Uterus (tissue), 4 donors: Measurements from ENCODE around the gene NMNAT2. TPM values are rescaled to one million over a fixed set of nuclear protein-coding genes. Genes with fewer than 3 reads are reported as not detected.

ENCODE experiments used
- DNase-seq, 2 donors: peaks; one replicate each; pipeline ENCODE4 v3.0.0-alpha.2; 2019 to 2020
- H3K27ac ChIP-seq, 2 donors: fragments of 200-600 bp; sonication (generic); 1 replicate in 1 of 2; 2 replicates in 1 of 2; pipeline ENCODE4 v1.5.1; 2016 to 2018
- H3K27me3 ChIP-seq, 2 donors: fragments of 200-600 bp; sonication (generic); one replicate each; pipeline ENCODE4 v1.5.1; 2018 to 2019; ENCODE audit warnings: control low read depth in 1 of 2
- H3K36me3 ChIP-seq, 2 donors: fragments of 200-600 bp; sonication (generic); one replicate each; pipeline ENCODE4 v1.5.1; 2019; ENCODE audit warnings: control low read depth in 1 of 2
- H3K4me1 ChIP-seq, 2 donors: fragments of 200-600 bp; sonication (generic); one replicate each; pipeline ENCODE4 v1.5.1; 2018 to 2019; ENCODE audit warnings: control low read depth in 1 of 2
- H3K4me3 ChIP-seq, 2 donors: fragments of 200-600 bp; sonication (generic); 1 replicate in 1 of 2; 2 replicates in 1 of 2; pipeline ENCODE4 v1.5.1; 2018 to 2019; ENCODE audit warnings: mild to moderate bottlenecking in 1 of 2
- H3K9me3 ChIP-seq, 2 donors: fragments of 200-600 bp; sonication (generic); one replicate each; pipeline ENCODE4 v1.5.1; 2019; ENCODE audit warnings: control low read depth in 1 of 2
- CTCF ChIP-seq, 4 experiments: fragments of 200-600 bp in 2 of 4; fragments of 450-650 bp in 2 of 4; sonication (generic) in 2 of 4; IDR thresholded peaks; one replicate each; pipeline ENCODE4 v1.5.1; 2016 to 2019; ENCODE audit warnings: antibody characterized with exemption in 4 of 4, mild to moderate bottlenecking in 2 of 4, moderate library complexity in 1 of 4
- POLR2A ChIP-seq, 2 donors: fragments of 450-650 bp; IDR thresholded peaks; one replicate each; pipeline ENCODE4 v1.6.1; 2016; ENCODE audit warnings: antibody characterized with exemption in 2 of 2, mild to moderate bottlenecking in 1 of 2, moderate library complexity in 1 of 2
- intact Hi-C: fragments of 100-400 bp; cut with DNase I; formaldehyde crosslinking; loops from one replicate; pipeline ENCODE4 v1.15.1; 2023; ENCODE audit warnings: low total_unique reads
- total RNA-seq, 4 donors: library from RNA; depleted of rRNA in 3 of 4; stranded (reverse); fragments of >200 nt in 3 of 4; gene quantifications; one replicate each; pipeline versions ENCODE4 v1.1.0 to v1.2.4, GENCODE V29; 2014 to 2023
- donor health status: DM: yes; HTN: yes; CAD: no.

Gene NMNAT2
- total RNA-seq, 4 donors from 2014 or later = 0.85 to 2.8 (median 1.5) TPM; not detected in 1

- H3K36me3 ChIP-seq = no peaks in the 10 kb centered on the region
- H3K27me3 ChIP-seq = no peaks in the 10 kb centered on the region
- peaks cover 0 to 4% of the 10 kb centered on the region in 2 donors for H3K4me1 ChIP-seq
- no peak for DNase-seq
- no peaks in the 10 kb centered on the region for H3K9me3 ChIP-seq
- intact Hi-C loops = loop anchor here (5.0 kb wide), 1 partner anchor 33 kb away; no protein-coding TSS in a partner anchor
- no peak overlapping the region for H3K4me3 ChIP-seq
- TF ChIP-seq POLR2A (IDR thresholded peaks at IDR 0.05) (no peak), CTCF (IDR thresholded peaks at IDR 0.05) (no peak)
- peak overlapping the region in 1 of 2 donors; percentile 82 for H3K27ac ChIP-seq
Measured at GRCh38 chr1:183284086-183284485, 134.1 kb downstream of the NMNAT2 start.

- H3K27ac ChIP-seq = peak overlapping the region; percentile 77 to 82
- H3K27me3 ChIP-seq = no peaks in the 10 kb centered on the region
- H3K4me3 ChIP-seq = no peak overlapping the region
- H3K4me1 ChIP-seq = peaks cover 0 to 4% of the 10 kb centered on the region in 2 donors
- H3K36me3 ChIP-seq = no peaks in the 10 kb centered on the region
- no peak for DNase-seq
- intact Hi-C loops = loop anchor here (5.0 kb wide), 1 partner anchor 34 kb away; no protein-coding TSS in a partner anchor
- no peaks in the 10 kb centered on the region for H3K9me3 ChIP-seq
- no peak for TF ChIP-seq POLR2A (IDR thresholded peaks at IDR 0.05)
- no peak for TF ChIP-seq CTCF (IDR thresholded peaks at IDR 0.05)
Measured at GRCh38 chr1:183283286-183283685, 134.9 kb downstream of the NMNAT2 start.

GRCh38 chr1:183282101-183282855 lies 135.9 kb downstream of the NMNAT2 start:
- no peaks in the 10 kb centered on the region for H3K27me3 ChIP-seq
- peaks cover 0 to 7% of the 10 kb centered on the region in 2 donors for H3K4me1 ChIP-seq
- peak overlapping the region; percentile 77 to 82 for H3K27ac ChIP-seq
- DNase-seq = peak; percentile 54 to 57
- H3K4me3 ChIP-seq = no peak overlapping the region
- H3K36me3 ChIP-seq = no peaks in the 10 kb centered on the region
- intact Hi-C loops = loop anchor here (5.0 kb wide), 1 partner anchor 35 kb away; no protein-coding TSS in a partner anchor
- no peaks in the 10 kb centered on the region for H3K9me3 ChIP-seq
- TF ChIP-seq CTCF (IDR thresholded peaks at IDR 0.05) (no peak), POLR2A (IDR thresholded peaks at IDR 0.05) (no peak)

- DNase-seq = peak; percentile 93 to 96
- peak overlapping the region; percentile 77 to 82 for H3K27ac ChIP-seq
- intact Hi-C loops = loop anchor here (5.0 kb wide), 1 partner anchor 36 kb away; no protein-coding TSS in a partner anchor
- H3K36me3 ChIP-seq = no peaks in the 10 kb centered on the region
- no peaks in the 10 kb centered on the region for H3K27me3 ChIP-seq
- H3K4me1 ChIP-seq = peaks cover 0 to 3% of the 10 kb centered on the region in 2 donors
- no peaks in the 10 kb centered on the region for H3K9me3 ChIP-seq
- TF ChIP-seq POLR2A (IDR thresholded peaks at IDR 0.05) (peak in 1 of 2 donors; percentile 16), CTCF (IDR thresholded peaks at IDR 0.05) (peak; percentile 90 to 94 (median 93))
- H3K4me3 ChIP-seq = no peak overlapping the region
Measured at GRCh38 chr1:183281553-183282091, 136.6 kb downstream of the NMNAT2 start.

GRCh38 chr1:183281039-183281438 lies 137.1 kb downstream of the NMNAT2 start:
- Histone ChIP-seq H3K4me3 (no peak overlapping the region), H3K36me3 (no peaks in the 10 kb centered on the region), H3K9me3 (no peaks in the 10 kb centered on the region), H3K27ac (peak overlapping the region; percentile 77 to 82), H3K27me3 (no peaks in the 10 kb centered on the region), H3K4me1 (peaks cover 0 to 3% of the 10 kb centered on the region in 2 donors)
- TF ChIP-seq POLR2A (IDR thresholded peaks at IDR 0.05) (no peak), CTCF (IDR thresholded peaks at IDR 0.05) (no peak)
- DNase-seq = peak; percentile 44 to 45
- intact Hi-C loops = loop anchor here (5.0 kb wide), 1 partner anchor 36 kb away; no protein-coding TSS in a partner anchor
